Osteoblast (primary cell): ENCODE measurements around the gene GP1BA. TPM values are rescaled to one million over a fixed set of nuclear protein-coding genes. Genes with fewer than 3 reads are reported as not detected.
"Not testable (repeated sequence)": the region's sequence is repeated elsewhere in the genome, so short reads cannot be mapped to it uniquely, and the experiment has no call there.

Source experiments
- DNase-seq: peaks from one replicate; pipeline ENCODE4 v3.0.0; 2011; ENCODE audit warnings: low spot score, mixed read lengths; ENCODE audit not compliant: insufficient read length; ENCODE audit errors: missing footprints
- H2AFZ ChIP-seq: 2 replicates; pipeline ENCODE4 v1.6.0; 2011; ENCODE audit warnings: mild to moderate bottlenecking, low read length
- H3K27ac ChIP-seq: 2 replicates; pipeline ENCODE4 v1.5.1; 2011; ENCODE audit warnings: mild to moderate bottlenecking, low read depth, low read length, moderate library complexity
- H3K27me3 ChIP-seq: 2 replicates; pipeline ENCODE4 v1.6.0; 2012; ENCODE audit warnings: mild to moderate bottlenecking, control low read depth, inconsistent platforms, low read length, moderate library complexity; ENCODE audit not compliant: insufficient read depth
- H3K36me3 ChIP-seq: 2 replicates; pipeline ENCODE4 v1.5.1; 2011; ENCODE audit warnings: mild to moderate bottlenecking, low read length, control low read depth, moderate library complexity; ENCODE audit not compliant: insufficient read depth
- H3K4me1 ChIP-seq: 2 replicates; pipeline ENCODE4 v1.5.1; 2011; ENCODE audit warnings: mild to moderate bottlenecking, low read length, control low read depth, moderate library complexity; ENCODE audit not compliant: insufficient read depth
- H3K4me2 ChIP-seq: 2 replicates; pipeline ENCODE4 v1.6.0; 2011; ENCODE audit warnings: mild to moderate bottlenecking, low read length; ENCODE audit not compliant: insufficient read depth
- H3K4me3 ChIP-seq: fragments of 200-600 bp; sonication (generic); 3 replicates; pipeline ENCODE4 v1.5.1; 2012; ENCODE audit warnings: mild to moderate bottlenecking, low read length, inconsistent platforms; ENCODE audit not compliant: insufficient read depth
- H3K79me2 ChIP-seq: 2 replicates; pipeline ENCODE4 v1.6.0; 2012; ENCODE audit warnings: mild to moderate bottlenecking, low read length, control low read depth, inconsistent platforms; ENCODE audit not compliant: insufficient read depth
- H3K9me3 ChIP-seq: 2 replicates; pipeline ENCODE4 v1.5.1; 2011; ENCODE audit warnings: low read depth, low read length, control low read depth
- H4K20me1 ChIP-seq: 2 replicates; pipeline ENCODE4 v1.6.0; 2012; ENCODE audit warnings: mild to moderate bottlenecking, low read length, control low read depth; ENCODE audit not compliant: insufficient read depth
- CTCF ChIP-seq: IDR thresholded peaks from 2 replicates; pipeline ENCODE4 v1.5.1; 2011; ENCODE audit warnings: mild to moderate bottlenecking, low read depth, low read length, moderate library complexity; ENCODE audit errors: extremely low read depth
- total RNA-seq: library from RNA; depleted of rRNA; stranded (reverse); fragments of >200 nt; gene quantifications from 2 replicates; pipeline ENCODE4 v1.2.3, GENCODE V29; 2012

GP1BA gene
- total RNA-seq, 1 donor, result not detected

GRCh38 chr17:4908301-4908700 is 23.8 kb upstream of the GP1BA start:
- Histone ChIP-seq H2AFZ (peak overlapping the region; percentile 88), H3K9me3 (no peaks in the 10 kb centered on the region), H3K27me3 (peaks cover 8% of the 10 kb centered on the region), H3K4me3 (no peak overlapping the region), H3K4me2 (peak overlapping the region; percentile 70), H3K79me2 (no peaks in the 10 kb centered on the region), H4K20me1 (peaks cover 5% of the 10 kb centered on the region), H3K36me3 (no peaks in the 10 kb centered on the region), H3K4me1 (peaks cover 10% of the 10 kb centered on the region), H3K27ac (peak overlapping the region; percentile 41)
- peak; percentile 34 for DNase-seq
- no peak for TF ChIP-seq CTCF

- peak; percentile 96 for DNase-seq
- Histone ChIP-seq H3K27me3 (peaks cover 8% of the 10 kb centered on the region), H3K4me2 (peak overlapping the region; percentile 70), H3K4me1 (peaks cover 5% of the 10 kb centered on the region), H2AFZ (peak overlapping the region; percentile 88), H3K36me3 (no peaks in the 10 kb centered on the region), H3K79me2 (no peaks in the 10 kb centered on the region), H3K4me3 (no peak overlapping the region), H4K20me1 (peaks cover 4% of the 10 kb centered on the region), H3K9me3 (no peaks in the 10 kb centered on the region), H3K27ac (peak overlapping the region; percentile 41)
- TF ChIP-seq CTCF, result peak; percentile 79
These were observed 23.2 kb upstream of the GP1BA start for GRCh38 chr17:4908711-4909496.

- Histone ChIP-seq H3K27ac (no peak overlapping the region), H3K27me3 (no peaks in the 10 kb centered on the region), H2AFZ (no peak overlapping the region), H3K4me1 (no peaks in the 10 kb centered on the region), H3K9me3 (no peaks in the 10 kb centered on the region), H3K79me2 (no peaks in the 10 kb centered on the region), H3K36me3 (no peaks in the 10 kb centered on the region), H4K20me1 (no peaks in the 10 kb centered on the region), H3K4me2 (no peak overlapping the region), H3K4me3 (no peak overlapping the region)
- no peak for TF ChIP-seq CTCF
- DNase-seq, result no peak
These were observed 18.1 kb upstream of the GP1BA start for GRCh38 chr17:4913994-4914393.

- H3K4me3 ChIP-seq, H3K4me1 ChIP-seq, H3K36me3 ChIP-seq, H3K79me2 ChIP-seq, H3K27me3 ChIP-seq, H4K20me1 ChIP-seq, H3K9me3 ChIP-seq, H3K4me2 ChIP-seq, H2AFZ ChIP-seq, H3K27ac ChIP-seq, DNase-seq: not testable (repeated sequence)
These were observed 17.5 kb upstream of the GP1BA start for GRCh38 chr17:4914551-4914950.
